ENCODE measurements around the gene EVX2. TPM values are rescaled to one million over a fixed set of nuclear protein-coding genes. Genes with fewer than 3 reads are reported as not detected.

Gene EVX2
- total RNA-seq, 3 donors from 2014 or later: 0.12 TPM; not detected in 2

DNA sequence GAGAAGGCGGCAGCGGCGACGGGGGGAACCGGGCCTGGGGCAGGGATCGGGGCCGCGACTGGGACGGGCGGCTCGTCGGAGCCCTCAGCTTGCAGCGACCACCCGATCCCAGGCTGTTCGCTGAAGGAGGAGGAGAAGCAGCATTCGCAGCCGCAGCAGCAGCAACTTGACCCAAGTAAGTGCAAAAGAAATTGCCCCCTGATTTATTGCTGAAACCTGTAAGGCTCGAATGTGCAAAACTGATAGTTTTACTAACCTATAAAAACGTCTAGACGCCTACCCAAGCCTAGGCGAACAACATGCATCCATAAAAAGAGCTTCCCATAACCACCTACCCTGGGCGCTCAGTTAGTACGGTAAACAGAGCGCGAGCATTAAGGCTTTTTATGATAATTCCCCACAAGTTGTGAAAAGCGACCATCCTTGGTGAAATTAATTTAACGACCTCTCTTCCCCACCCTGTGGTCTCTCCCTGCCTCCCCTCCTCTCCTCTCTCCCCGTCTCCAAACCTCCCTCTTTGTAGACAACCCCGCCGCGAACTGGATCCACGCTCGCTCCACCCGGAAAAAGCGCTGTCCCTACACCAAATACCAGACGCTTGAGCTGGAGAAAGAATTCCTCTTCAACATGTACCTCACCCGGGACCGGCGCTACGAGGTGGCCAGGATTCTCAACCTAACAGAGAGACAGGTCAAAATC, 39.8 kb upstream of the EVX2 start:
- Histone ChIP-seq H3K36me3 (ENCODE audit: low read depth) (no peaks in the 10 kb centered on the region), H3K4me1 (ENCODE audit: low read depth) (peaks cover 14% of the 10 kb centered on the region), H3K4me3 (no peak overlapping the region), H3K9me3 (no peaks in the 10 kb centered on the region)
- TF ChIP-seq, protein P1, sequence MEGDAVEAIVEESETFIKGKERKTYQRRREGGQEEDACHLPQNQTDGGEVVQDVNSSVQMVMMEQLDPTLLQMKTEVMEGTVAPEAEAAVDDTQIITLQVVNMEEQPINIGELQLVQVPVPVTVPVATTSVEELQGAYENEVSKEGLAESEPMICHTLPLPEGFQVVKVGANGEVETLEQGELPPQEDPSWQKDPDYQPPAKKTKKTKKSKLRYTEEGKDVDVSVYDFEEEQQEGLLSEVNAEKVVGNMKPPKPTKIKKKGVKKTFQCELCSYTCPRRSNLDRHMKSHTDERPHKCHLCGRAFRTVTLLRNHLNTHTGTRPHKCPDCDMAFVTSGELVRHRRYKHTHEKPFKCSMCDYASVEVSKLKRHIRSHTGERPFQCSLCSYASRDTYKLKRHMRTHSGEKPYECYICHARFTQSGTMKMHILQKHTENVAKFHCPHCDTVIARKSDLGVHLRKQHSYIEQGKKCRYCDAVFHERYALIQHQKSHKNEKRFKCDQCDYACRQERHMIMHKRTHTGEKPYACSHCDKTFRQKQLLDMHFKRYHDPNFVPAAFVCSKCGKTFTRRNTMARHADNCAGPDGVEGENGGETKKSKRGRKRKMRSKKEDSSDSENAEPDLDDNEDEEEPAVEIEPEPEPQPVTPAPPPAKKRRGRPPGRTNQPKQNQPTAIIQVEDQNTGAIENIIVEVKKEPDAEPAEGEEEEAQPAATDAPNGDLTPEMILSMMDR (IDR thresholded peaks at IDR 0.05): no peak
- intact Hi-C loops (cut with DNase I, micrococcal nuclease): loop anchor here in 1 of 2 donors (10.0 kb wide), 2 partner anchors 691 to 1021 kb away; no protein-coding TSS in a partner anchor
- ATAC-seq (no peak), DNase-seq (no peak)

DNA sequence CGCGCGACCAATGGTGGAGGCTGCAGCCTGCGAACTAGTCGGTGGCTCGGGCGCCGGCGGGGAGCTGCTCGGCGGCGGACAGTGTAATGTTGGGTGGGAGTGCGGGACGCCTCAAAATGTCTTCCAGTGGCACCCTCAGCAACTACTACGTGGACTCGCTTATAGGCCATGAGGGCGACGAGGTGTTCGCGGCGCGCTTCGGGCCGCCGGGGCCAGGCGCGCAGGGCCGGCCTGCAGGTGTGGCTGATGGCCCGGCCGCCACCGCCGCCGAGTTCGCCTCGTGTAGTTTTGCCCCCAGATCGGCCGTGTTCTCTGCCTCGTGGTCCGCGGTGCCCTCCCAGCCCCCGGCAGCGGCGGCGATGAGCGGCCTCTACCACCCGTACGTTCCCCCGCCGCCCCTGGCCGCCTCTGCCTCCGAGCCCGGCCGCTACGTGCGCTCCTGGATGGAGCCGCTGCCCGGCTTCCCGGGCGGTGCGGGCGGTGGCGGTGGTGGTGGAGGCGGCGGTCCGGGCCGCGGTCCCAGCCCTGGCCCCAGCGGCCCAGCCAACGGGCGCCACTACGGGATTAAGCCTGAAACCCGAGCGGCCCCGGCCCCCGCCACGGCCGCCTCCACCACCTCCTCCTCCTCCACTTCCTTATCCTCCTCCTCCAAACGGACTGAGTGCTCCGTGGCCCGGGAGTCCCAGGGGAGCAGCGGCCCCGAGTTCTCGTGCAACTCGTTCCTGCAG, 39.1 kb upstream of the EVX2 start, which contains the start of gene HOXD9:
Gene HOXD9 (plus strand): TSS at position 37 of the 728 bp plus-strand sequence. CDS start 50 bp downstream, at position 87.
- TF ChIP-seq, protein P1 (IDR thresholded peaks at IDR 0.05): no peak
- peak; percentile 78 to 79 (median 78) for DNase-seq
- Histone ChIP-seq H3K36me3 (ENCODE audit: low read depth) (no peaks in the 10 kb centered on the region), H3K9me3 (no peaks in the 10 kb centered on the region), H3K4me3 (peak within 1 kb of the TSS; percentile 22), H3K4me1 (ENCODE audit: low read depth) (peaks cover 10% of the 10 kb centered on the region)
- ATAC-seq: peak; percentile 78
- intact Hi-C loops (cut with DNase I, micrococcal nuclease): loop anchor here in 1 of 2 donors (10.0 kb wide), 2 partner anchors 692 to 1022 kb away; no protein-coding TSS in a partner anchor

DNA sequence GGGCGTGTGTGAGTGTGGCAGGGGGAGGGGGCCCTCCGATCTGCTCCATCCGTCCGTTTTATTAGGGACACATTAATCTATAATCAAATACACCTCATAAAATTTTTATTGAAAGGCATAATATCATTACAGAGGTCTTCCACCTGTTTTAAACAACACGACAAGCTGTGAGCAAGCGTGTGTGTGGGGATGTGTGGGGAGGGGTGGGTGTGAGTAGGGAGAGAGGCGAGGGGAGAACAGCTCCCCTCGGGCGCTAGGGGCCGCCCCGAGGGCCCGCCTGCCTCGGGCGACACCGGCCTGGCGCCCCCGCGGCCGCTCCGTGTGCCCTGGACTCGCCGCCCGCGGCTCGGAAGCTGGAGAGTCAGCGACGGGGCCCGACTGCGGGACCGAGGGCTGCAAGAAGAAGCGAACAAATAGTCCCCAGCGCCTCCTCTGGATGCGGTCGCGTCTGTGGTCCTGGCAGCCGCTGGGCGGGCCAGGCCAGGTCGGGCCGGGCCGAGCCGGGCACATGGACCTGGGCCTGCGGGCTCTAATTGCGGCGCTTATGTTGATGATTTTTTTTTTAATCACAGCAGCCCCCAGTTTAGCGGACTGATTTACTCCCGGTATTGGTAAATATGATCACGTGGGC, 38.4 kb upstream of the EVX2 start:
- Histone ChIP-seq H3K9me3 (no peaks in the 10 kb centered on the region), H3K4me3 (peak overlapping the region; percentile 22), H3K4me1 (ENCODE audit: low read depth) (peaks cover 7% of the 10 kb centered on the region), H3K36me3 (ENCODE audit: low read depth) (no peaks in the 10 kb centered on the region)
- ATAC-seq (peak; percentile 40), DNase-seq (no peak)
- TF ChIP-seq, protein P1 (IDR thresholded peaks at IDR 0.05): no peak
- intact Hi-C loops (cut with DNase I, micrococcal nuclease): loop anchor here in 1 of 2 donors (10.0 kb wide), 2 partner anchors 693 to 1023 kb away; no protein-coding TSS in a partner anchor

DNA sequence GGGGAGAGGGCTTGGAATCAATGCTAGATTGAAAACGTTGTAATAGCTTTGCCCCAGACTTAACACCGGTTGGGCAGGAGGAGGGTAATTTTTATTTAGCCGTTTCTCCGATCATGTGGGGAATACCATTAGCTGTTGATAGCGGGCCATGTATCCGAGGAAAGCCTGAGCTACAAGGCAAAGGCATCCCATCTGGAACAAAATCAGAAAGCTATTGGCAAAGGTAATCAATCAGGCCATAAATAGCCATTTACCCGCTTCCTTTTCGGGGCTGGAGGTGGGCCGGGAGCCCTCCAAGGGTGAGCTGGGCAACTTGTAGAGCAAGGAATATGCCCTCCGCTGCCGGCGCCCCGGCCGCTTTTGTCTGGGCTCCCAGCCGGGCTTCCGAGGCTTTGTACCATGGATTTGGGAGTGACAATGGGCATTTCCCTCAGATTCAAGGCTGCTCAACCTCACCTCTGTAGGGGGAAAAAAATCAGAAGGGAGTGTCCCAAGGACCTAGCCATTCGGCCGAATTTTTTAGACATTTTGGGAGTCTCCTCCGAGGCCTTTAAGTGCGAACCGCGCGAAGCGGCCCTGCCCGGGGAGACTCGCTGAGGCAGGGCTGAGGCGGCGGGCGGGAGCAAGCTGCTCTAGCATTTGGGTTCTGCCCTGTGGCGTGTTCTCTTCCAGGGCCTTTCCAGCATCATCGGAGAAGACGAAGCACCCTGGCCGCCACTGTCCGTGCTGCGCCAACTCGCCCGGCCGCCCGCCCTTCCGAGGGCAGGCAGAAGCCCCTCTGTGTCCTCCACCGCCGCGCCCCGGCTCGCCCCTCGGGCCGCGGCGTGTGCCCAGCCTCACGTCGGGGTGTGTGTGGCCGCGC, 37.7 kb upstream of the EVX2 start:
- ATAC-seq: no peak
- TF ChIP-seq, protein P1 (IDR thresholded peaks at IDR 0.05): no peak
- H3K36me3 ChIP-seq (ENCODE audit: low read depth): no peaks in the 10 kb centered on the region
- intact Hi-C loops (cut with DNase I, micrococcal nuclease): loop anchor here in 1 of 2 donors (10.0 kb wide), 2 partner anchors 693 to 1023 kb away; no protein-coding TSS in a partner anchor
- no peaks in the 10 kb centered on the region for H3K9me3 ChIP-seq
- H3K4me1 ChIP-seq (ENCODE audit: low read depth): peaks cover 6% of the 10 kb centered on the region
- no peak overlapping the region for H3K4me3 ChIP-seq
- DNase-seq: peak in 1 of 3 donors; percentile 30
